GM19238 (cell line): ENCODE results near the gene TBC1D16.

Source experiments
- DNase-seq: peaks from one replicate; pipeline ENCODE4 v3.0.0; 2011; ENCODE audit warnings: low spot score; ENCODE audit not compliant: insufficient read length

The TBC1D16 gene

GRCh38 chr17:79939755-79940458, 95.8 kb downstream of the TBC1D16 start:
- DNase-seq: no peak

DNA sequence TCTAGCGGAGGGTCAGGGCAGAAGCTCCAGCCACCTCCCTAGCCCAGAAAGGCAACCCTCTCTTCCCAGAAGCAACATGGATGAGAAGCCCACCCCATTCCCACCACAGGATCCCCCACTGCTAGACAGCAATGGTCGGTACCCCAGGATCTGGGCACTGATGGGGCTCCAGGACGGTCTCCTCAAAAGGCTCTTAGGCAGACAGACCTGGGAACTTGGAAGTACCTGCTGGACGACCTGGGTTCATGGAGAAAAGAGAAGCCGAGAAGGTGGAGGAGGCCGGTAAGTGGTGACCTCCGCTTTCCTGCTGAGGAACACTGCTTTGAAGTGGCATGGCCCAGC, 96.6 kb downstream of the TBC1D16 start:
- no peak for DNase-seq

DNA sequence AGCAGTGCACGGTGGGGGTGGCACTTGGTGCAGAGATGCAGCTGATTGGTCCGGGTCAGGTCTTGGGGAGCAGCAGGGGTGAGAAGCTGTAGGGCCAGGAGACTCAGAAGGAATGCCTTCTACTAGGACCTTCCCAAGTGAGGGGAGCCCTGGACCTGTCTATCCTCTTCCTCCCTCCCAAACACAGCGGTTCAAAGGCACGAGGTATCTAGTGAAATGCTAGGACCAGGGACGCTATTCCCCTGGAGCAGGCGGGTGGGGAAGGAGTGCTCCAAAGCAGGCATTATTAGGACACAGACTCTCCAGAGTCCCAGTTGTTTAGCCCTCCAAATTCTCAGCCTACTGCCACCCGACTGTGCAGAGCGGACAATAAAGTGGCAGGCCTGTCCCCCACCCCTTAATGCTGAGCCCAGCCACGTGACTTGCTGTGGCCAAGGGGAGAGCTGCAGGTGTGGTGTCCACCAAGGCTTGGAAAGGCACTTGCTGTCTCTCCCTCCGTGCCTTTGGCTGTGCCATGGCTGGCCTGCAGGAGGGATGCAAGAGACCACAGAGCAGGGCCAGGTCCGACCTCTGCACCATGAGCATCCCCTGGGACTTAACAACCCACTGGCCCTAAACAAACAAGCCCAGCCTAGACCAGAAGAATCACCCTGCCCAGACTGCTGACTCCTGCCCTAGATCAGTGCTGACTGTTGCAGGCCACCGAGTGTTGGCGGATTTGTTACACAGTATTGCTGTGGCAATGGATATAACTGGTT, 97.2 kb downstream of the TBC1D16 start:
- DNase-seq: no peak

DNA sequence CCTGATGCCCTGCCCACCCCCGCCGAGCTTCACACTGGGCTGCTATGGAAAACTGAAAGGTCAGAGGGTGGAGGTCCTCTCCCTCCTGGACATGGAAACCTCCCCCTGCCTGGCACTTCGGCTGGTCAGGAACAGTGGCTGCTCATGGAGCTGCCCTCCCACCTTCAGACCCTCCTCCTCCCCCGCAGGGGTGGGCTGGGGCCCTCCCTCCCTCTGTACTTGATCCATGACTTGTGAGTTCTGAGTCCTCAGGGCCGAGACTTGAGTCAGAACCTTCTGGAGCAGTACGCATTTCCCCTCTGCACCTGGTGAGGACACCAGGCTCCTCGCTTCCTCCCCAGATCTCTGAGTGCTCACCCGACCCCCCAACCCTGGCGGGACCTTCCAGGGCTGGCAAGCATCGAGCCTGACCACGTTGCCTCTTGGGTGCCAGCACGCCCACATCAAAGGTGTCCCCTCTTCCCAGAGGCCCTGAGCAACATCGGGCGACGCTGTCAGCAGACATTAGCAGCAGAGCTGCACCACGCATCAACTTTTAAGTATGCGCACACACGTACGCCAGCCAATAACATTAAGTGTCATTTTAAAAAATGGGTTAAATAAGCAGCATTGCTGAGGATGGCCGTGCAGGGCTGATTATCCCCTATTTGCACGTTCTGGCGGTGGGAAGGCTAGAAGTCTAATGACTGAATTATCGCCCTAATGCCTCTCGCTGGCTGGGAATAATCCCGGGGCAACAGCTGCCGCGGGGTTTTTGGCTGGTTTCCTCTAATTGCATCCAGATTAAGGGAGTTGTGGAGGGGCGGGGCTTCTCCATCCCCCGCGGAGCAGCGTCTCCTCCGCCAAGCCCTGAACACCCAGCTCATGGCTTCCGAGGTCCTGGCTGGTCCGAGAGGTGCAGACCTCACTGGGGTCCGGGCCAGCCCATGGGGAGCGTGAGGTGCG, 98.0 kb downstream of the TBC1D16 start:
- no peak for DNase-seq

DNA sequence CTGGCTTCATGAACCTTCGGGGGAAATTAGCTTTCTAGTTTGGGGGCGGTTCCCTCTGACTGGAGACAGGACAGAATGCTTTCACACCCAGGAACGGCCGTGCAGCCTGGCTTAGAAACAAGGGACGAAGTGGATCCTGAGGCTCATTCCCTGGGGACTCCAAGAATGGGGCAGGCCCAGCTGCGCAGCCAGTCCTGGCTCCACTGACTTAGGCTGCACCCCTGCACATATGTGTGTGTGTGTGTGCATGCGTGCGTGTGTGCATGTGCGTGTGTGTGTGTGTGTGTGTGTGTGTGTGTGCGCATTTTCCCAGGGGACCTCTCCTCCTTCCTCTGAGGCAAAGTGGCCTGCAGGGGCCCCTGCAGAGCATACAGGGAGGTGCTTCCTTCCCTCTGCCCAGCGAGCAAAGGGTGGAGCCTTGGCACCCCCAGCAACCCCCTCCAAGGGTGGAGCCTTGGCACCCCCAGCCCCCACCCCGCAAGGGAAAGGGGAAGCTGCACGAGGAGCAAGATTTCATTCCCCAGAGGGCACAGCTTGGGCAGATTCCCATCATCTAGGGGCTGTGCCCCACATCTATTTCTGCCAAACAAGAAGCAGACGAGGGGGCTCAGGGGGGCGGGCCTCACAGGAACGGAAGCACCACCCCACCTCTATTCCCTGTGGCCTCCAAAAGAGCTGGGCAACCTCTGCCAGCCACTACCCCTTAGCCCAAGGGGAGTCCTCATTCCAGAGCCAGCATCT, 98.9 kb downstream of the TBC1D16 start:
- DNase-seq: no peak

DNA sequence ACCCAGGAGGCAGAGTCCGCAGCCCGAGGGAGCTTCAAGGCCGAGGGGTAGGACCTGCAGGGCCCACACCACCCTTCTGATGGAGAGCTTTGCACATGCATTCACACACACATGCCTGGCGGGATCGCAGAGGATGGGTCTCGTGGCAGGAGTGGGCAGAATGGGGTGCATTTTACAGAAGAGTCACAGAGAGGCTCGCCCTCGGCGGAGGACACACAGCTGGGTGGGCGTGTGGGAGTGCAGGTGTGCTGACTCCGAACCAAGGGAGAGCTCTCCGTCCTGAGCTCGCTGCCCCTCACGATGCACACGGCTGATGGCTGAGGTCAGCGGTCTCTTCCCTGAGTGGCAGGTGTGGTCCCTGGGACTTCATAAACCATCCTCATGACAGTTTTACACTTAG, 99.6 kb downstream of the TBC1D16 start:
- DNase-seq: no peak

DNA sequence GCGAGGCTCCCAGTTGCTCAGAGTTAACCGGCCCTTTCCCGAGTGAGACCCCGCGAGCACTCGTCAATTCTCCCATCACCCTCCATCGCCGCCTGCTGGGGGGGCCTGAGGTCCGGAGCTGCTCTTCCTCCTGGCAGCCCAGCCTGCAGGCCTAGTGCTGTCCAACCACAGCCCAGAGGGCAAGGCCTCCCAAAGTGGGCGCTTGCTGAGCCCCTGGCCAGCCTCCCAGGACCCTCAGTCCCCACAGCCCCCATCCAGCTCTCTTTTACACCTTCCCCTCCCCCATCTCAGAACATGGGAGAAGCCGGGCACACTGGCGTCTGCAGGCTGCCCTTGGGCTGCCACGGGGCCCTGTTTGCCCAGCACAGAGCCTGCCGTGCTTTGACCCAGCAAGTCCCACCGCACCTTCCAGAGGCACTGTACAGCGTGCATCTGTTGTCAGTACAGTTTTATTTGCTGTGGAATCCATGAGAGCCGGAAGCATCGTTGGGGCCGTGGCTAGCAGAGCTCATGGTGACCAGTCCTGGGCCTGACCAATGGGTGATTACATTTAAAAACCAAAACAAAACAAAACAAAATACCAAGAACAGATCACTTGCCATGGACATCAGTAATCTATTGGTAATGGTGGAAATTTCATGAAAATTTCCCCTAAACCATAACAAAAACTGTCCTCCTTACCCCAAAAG, 100.3 kb downstream of the TBC1D16 start:
- no peak for DNase-seq

DNA sequence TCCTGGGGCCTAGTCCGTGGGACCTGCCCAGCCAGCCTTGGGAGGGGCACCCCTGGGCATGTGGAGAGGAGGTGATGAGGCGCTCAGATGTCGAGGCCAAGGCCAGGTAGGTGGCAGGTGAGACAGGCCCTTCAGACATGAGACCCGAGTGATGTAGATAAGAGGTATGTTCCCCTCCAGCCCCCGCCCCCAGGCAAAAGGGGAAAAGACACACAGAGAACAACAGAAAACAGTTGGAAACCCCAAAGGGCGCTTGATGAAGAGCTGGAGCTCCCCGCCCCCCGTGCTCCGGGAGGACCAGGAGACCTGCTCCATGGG, 101.1 kb downstream of the TBC1D16 start:
- DNase-seq: no peak

GRCh38 chr17:79933863-79934652, 101.6 kb downstream of the TBC1D16 start:
- DNase-seq: no peak

- no peak for DNase-seq
Measured at GRCh38 chr17:79932451-79933306, 103.0 kb downstream of the TBC1D16 start.

- no peak for DNase-seq
Measured at GRCh38 chr17:79931817-79932309, 103.8 kb downstream of the TBC1D16 start.

DNA sequence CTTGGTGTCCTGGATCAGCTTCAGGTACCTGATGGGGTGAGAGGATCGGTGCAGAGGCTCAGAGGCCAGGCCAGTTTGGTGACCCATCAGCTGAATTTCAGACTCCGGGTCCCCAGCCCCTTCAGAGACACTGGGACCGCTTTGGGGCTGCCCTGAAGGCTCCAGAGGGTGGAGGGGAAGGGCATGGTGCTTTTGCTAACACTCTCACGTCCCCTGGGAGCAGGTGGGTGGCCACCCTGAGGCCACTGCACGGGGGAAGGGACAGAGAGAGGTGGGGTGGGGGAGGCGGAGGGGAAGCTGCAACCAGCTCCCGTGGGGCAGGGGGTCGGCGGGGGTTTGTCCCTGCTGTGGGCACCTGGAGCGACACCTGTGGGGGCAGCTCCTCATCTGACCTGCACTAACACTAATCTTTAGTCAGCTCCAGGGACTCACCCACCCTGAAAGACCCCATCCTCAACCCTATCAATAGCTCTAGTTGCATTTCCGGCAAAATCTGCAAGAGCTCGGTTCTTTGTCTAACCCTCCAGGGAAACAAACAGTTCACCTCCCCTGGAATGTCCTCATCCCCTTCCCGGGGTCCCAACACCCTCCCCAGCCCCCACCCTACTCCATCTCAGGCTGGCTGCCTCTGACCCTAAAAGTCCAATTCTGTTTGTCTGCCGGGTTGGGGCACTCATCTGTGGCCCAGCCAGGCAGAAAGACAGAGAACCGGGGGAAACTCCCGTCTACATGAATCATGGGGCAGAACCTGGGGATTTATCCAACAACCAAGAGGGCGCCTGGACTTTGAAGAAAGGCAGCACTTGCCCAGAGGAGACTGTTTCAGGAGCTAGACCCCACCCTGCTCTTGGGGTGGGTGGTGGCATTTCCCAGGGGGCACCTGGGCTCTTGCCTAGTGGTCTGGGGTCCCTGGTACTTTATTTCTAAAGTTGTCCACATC, 104.5 kb downstream of the TBC1D16 start:
- DNase-seq: no peak

GRCh38 chr17:79930062-79930876, 105.4 kb downstream of the TBC1D16 start:
- no peak for DNase-seq

GRCh38 chr17:79929257-79930061, 106.2 kb downstream of the TBC1D16 start:
- DNase-seq: no peak

DNA sequence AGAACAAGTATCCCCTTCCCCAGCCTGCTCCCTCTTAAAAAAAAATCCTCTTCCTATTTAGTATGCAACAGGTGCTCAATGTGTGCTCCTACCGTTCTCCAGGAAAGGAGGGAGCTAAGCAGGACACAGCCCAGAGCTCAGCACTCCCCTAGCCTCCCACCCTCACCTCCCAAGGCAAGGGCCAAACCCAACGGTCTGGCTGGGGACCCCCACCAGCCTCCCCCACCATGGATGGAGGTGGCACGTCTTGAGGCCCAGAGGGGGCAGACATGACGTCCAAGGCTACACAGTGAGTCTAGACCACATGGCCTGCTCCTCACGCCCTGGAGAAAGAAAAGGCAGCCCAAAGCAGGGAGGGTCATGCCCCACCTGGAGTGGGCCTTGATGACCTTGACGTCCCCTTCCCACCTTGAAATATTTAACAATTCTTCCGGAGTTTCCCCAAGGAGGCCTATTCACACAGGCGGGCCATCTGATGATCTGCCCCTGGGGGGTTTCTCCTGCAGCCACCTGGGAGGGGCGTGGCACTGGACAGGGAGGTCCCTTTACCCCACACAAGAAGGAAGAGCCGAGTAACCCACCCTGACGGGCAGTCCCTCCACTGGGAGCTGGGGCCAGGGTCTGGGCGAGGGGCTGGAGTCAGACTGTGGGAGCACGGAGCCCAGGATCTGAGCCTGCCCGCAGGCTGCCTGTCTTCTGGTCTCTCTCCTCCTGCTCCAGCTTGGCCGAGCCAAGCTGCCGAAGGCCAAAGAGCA, 107.0 kb downstream of the TBC1D16 start:
- DNase-seq: no peak
